ENCODE measurements around the gene CCDC117. TPM values are rescaled to one million over a fixed set of nuclear protein-coding genes. Genes with fewer than 3 reads are reported as not detected.
"Not testable (repeated sequence)": the region's sequence is repeated elsewhere in the genome, so short reads cannot be mapped to it uniquely, and the experiment has no call there.

The CCDC117 gene
- total and polyA plus RNA-seq, 9 donors: 11.7 to 34.2 (median 22.8) TPM

DNA sequence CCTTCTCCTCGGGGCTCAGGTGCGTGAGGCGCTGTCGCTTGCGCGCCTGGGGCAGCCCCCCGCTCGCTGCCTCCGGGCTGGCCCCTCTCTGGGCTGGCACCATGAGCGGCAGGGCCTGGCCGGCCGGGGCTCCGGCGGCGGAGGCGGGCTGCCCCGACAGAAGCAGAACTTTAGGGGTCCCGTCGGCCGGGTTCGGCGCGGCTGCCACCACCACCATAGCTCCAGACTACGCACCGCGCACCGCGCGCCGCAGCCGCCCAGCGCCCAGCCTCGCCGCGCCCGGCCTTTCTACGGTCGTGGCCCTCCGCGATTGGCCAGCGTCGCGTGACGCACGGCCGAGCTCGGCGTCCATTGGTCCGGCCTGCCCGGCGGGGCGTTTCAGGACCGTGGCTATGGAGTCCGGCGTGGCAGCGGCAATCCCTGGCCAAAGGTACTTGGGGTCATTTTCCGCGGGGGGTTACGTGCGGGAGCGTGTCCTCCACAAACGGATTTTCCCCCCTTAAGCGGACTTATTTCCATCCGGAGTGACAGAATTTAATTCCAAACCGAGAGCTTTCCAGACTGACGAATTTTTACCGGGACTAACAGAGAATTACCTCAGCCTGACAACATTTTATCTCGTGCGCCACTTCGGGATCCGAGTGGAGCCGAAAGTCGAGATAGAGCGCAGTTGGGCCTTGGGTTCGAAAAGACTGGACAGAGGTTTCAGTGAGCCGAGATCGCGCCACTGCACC, 28.0 kb downstream of the CCDC117 start, which contains the start of gene XBP1:
TSS of gene XBP1 (minus strand) at position 262 of the 734 bp plus-strand sequence.
- H3K9me3 ChIP-seq: no peaks in the 10 kb centered on the region
- H3K4me3 ChIP-seq: peak within 1 kb of the TSS; percentile 98
- intact Hi-C loops (cut with DNase I): no loop called here
- H3K27ac ChIP-seq: peak within 1 kb of the TSS; percentile 96 to 99
- H3K27me3 ChIP-seq: no peaks in the 10 kb centered on the region
- WGBS, 3 donors: 0% methylated on average over 56 to 78 of the region's 78 CpGs
- peaks cover 7% of the 10 kb centered on the region for H3K4me1 ChIP-seq (ENCODE audit: insufficient read depth)
- no peak for TF ChIP-seq EP300 (IDR thresholded peaks at IDR 0.05)
- TF ChIP-seq, protein P1, sequence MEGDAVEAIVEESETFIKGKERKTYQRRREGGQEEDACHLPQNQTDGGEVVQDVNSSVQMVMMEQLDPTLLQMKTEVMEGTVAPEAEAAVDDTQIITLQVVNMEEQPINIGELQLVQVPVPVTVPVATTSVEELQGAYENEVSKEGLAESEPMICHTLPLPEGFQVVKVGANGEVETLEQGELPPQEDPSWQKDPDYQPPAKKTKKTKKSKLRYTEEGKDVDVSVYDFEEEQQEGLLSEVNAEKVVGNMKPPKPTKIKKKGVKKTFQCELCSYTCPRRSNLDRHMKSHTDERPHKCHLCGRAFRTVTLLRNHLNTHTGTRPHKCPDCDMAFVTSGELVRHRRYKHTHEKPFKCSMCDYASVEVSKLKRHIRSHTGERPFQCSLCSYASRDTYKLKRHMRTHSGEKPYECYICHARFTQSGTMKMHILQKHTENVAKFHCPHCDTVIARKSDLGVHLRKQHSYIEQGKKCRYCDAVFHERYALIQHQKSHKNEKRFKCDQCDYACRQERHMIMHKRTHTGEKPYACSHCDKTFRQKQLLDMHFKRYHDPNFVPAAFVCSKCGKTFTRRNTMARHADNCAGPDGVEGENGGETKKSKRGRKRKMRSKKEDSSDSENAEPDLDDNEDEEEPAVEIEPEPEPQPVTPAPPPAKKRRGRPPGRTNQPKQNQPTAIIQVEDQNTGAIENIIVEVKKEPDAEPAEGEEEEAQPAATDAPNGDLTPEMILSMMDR (IDR thresholded peaks at IDR 0.05): peak in 2 of 3 donors; percentile 13 to 24
- TF ChIP-seq POLR2A (IDR thresholded peaks at IDR 0.05): peak; percentile 100
- peak; percentile 94 to 97 (median 95) for DNase-seq
- no peaks in the 10 kb centered on the region for H3K36me3 ChIP-seq

DNA sequence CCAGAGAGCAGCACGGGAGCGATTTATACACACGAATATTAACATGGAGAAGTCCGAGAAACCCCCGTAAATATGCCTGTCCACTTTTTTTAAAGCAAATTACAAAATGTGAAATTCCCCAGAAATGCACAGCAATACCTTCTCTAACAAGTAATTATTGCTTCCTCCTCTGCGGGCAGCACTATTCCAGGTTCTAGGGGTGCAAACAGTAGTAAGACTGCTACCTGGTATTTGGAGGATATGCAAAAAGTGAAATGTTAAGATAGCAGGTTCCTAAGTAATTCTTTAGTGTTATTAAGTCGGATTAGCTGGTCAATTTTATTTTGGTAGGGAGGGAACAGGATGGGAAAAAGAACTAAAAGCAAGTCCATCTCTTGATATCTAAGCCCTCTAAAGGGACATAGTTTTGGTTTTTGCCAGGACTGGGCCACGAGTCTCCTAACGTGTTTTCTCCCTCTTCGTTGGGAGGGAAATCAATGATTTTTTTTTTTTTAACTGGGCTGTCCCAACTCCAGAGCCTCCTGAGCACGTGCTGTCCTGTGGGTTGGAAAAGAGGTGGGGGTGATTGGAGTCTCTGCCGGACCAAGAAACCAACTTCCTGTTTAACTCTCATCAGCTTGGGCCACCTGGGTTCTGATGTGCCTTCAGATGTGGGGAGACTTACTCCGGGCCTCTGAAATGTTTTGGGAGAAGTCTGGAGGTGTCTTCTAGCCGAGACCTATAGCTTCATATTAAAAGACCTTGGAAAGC, 29.5 kb downstream of the CCDC117 start:
- peak overlapping the region; percentile 98 for H3K4me3 ChIP-seq
- H3K27me3 ChIP-seq: no peaks in the 10 kb centered on the region
- WGBS, 3 donors: 47 to 57% (median 54%) methylated on average over 14 of the region's 14 CpGs
- H3K9me3 ChIP-seq: no peaks in the 10 kb centered on the region
- peak in 2 of 5 donors; percentile 43 to 49 for DNase-seq
- peak overlapping the region in 1 of 2 donors; percentile 8 for H3K27ac ChIP-seq
- intact Hi-C loops (cut with DNase I): no loop called here
- no peaks in the 10 kb centered on the region for H3K36me3 ChIP-seq
- TF ChIP-seq POLR2A (IDR thresholded peaks at IDR 0.05) (no peak), EP300 (IDR thresholded peaks at IDR 0.05) (no peak)
- TF ChIP-seq, protein P1 (IDR thresholded peaks at IDR 0.05): no peak
- peaks cover 7% of the 10 kb centered on the region for H3K4me1 ChIP-seq (ENCODE audit: insufficient read depth)

DNA sequence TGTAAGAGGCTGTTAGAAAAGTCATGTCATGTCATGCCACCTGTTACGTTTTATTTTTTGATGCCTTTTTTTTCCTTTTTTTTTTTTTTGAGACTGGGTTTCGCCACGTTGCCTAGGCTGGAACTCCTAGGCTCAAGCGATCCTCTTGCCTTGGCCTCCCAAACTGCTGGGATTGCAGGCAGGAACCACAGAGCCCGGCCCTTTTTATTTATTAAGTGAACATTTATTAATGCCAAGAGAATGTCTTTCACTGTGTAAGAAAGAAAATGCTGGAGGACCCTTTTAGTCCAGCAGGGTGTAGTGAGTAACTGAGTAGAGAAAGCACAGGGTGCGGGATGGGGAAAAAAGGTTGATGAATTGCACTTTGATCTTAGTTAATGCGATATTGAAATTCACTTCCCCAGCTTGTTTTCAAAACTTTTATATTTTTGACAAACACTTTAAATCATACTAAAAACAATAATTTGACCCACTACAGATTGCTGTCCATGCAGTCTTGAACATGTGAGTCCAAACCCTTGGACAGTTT, 30.2 kb downstream of the CCDC117 start:
- no peaks in the 10 kb centered on the region for H3K36me3 ChIP-seq
- H3K27ac ChIP-seq: no peak overlapping the region
- 71 to 83% (median 76%) methylated on average over 7 of the region's 7 CpGs for WGBS, 3 donors
- no peaks in the 10 kb centered on the region for H3K27me3 ChIP-seq
- DNase-seq: no peak
- no peak overlapping the region for H3K4me3 ChIP-seq
- no peaks in the 10 kb centered on the region for H3K9me3 ChIP-seq
- intact Hi-C loops (cut with DNase I): no loop called here
- H3K4me1 ChIP-seq (ENCODE audit: insufficient read depth): peaks cover 7% of the 10 kb centered on the region
- TF ChIP-seq, protein P1 (IDR thresholded peaks at IDR 0.05): no peak
- TF ChIP-seq EP300 (IDR thresholded peaks at IDR 0.05) (no peak), POLR2A (IDR thresholded peaks at IDR 0.05) (no peak)

DNA sequence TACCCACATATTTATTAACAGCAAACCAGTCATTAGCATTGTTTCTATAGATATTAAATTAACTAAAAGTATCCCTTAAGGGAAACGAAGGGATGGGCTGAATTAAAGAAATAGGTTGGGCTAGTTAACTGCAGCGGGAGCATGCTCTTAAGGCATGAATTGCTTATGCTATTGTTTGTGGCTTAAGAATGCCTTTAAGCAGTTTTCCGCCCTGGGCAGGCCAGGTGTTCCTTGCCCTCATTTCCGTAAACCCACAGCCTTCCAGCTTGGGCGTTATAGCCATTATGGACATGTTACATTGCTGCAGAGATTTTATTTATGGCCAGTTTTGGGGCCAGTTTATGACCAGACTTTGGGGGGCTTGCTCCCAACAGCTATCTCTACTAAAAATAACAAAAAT, 32.9 kb downstream of the CCDC117 start:
- H3K27ac ChIP-seq; H3K9me3 ChIP-seq; H3K4me3 ChIP-seq; H3K4me1 ChIP-seq (ENCODE audit: insufficient read depth); H3K36me3 ChIP-seq; intact Hi-C loops (cut with DNase I); H3K27me3 ChIP-seq: not testable (repeated sequence)
- WGBS, 3 donors: 92 to 96% (median 94%) methylated on average over 5 of the region's 5 CpGs
- DNase-seq: peak in 1 of 5 donors; percentile 4
